Endothelial cell of umbilical vein (primary cell): ENCODE measurements around the gene PTPRO. TPM values are rescaled to one million over a fixed set of nuclear protein-coding genes. Genes with fewer than 3 reads are reported as not detected.
A peak's percentile ranks its signal among the peaks of the same experiment; 100 is the strongest.

Experiments used
- BruUV-seq: library from RNA; stranded (reverse); fragments of 400-500 nt; replicated peaks from 2 replicates; lab custom pipeline; 2021; lab: Mats Ljungman, UMichigan
- CTCF ChIA-PET: fragments of 300-600, 350-600 bp; sonication (Branson Sonifier 250); formaldehyde crosslinking; loops from one replicate; lab custom pipeline; 2021; ENCODE audit warnings: antibody characterized with exemption, inconsistent platforms; lab: Charles Lee
- POLR2A ChIA-PET: fragments of 300-600, 350-600 bp; sonication (Branson Sonifier 250); formaldehyde crosslinking; loops from one replicate; lab custom pipeline; 2021; ENCODE audit warnings: antibody characterized with exemption, inconsistent platforms; lab: Charles Lee
- DNase-seq: peaks from one replicate; pipeline ENCODE4 v3.0.0-alpha.2; 2011; ENCODE audit warnings: low read depth, low spot score
- FAIRE-seq: peaks from 2 replicates; lab custom pipeline; 2011; peaks lifted over from hg19 to GRCh38; lab: Jason Lieb, UNC
- H2AFZ ChIP-seq: 2 replicates; pipeline ENCODE4 v1.6.0; 2012; ENCODE audit warnings: low read depth, low read length, control low read depth, inconsistent platforms
- H3K27ac ChIP-seq: 2 replicates; pipeline ENCODE4 v1.5.1; 2011; ENCODE audit warnings: low read depth, mild to moderate bottlenecking, control low read depth, low read length, moderate library complexity; ENCODE audit not compliant: insufficient read depth
- H3K27me3 ChIP-seq, 2 experiments: 2 replicates each; pipeline versions ENCODE4 v1.6.0 to v1.6.1; 2011; ENCODE audit warnings: low read length in 2 of 2, mixed read lengths in 1 of 2; ENCODE audit not compliant: control insufficient read depth in 2 of 2, insufficient read depth in 2 of 2
- H3K36me3 ChIP-seq, 2 experiments: 2 replicates in 1 of 2; 3 replicates in 1 of 2; pipeline ENCODE4 v1.5.1; 2011; ENCODE audit warnings: low read length in 2 of 2, mild to moderate bottlenecking in 1 of 2, moderate library complexity in 1 of 2; ENCODE audit not compliant: control insufficient read depth in 2 of 2, insufficient read depth in 2 of 2; ENCODE audit errors: extremely low read depth in 1 of 2
- H3K4me1 ChIP-seq: 3 replicates; pipeline ENCODE4 v1.5.1; 2011; ENCODE audit warnings: mild to moderate bottlenecking, low read length; ENCODE audit not compliant: control insufficient read depth, insufficient read depth; ENCODE audit errors: extremely low read depth
- H3K4me2 ChIP-seq: 2 replicates; pipeline ENCODE4 v1.6.1; 2011; ENCODE audit warnings: low read length, control low read depth, mixed read lengths; ENCODE audit not compliant: insufficient read depth
- H3K4me3 ChIP-seq, 3 experiments: fragments of 200-600 bp in 1 of 3; sonication (generic), shearing (Covaris generic) in 1 of 3; replicated peaks in 1 of 3; 2 replicates each; pipeline ENCODE4 v1.5.1; 2011 to 2016; ENCODE audit warnings: control low read depth in 3 of 3, low read length in 3 of 3, mild to moderate bottlenecking in 2 of 3, inconsistent platforms in 1 of 3, low read depth in 1 of 3, moderate library complexity in 1 of 3; ENCODE audit not compliant: insufficient read depth in 1 of 3
- H3K79me2 ChIP-seq: 2 replicates; pipeline ENCODE4 v1.6.0; 2012; ENCODE audit warnings: low read length, inconsistent platforms; ENCODE audit not compliant: control insufficient read depth, insufficient read depth
- H3K9ac ChIP-seq: replicated peaks from 2 replicates; pipeline ENCODE3; 2011; ENCODE audit warnings: low read length, control low read depth; ENCODE audit not compliant: insufficient read depth; ENCODE audit errors: extremely low read depth
- H3K9me1 ChIP-seq: replicated peaks from 3 replicates; pipeline ENCODE4 v1.6.0; 2011; ENCODE audit warnings: mild to moderate bottlenecking, low read length; ENCODE audit not compliant: control insufficient read depth, insufficient read depth; ENCODE audit errors: extremely low read depth
- H3K9me3 ChIP-seq: replicated peaks from 2 replicates; pipeline ENCODE4 v1.5.1; 2012; ENCODE audit warnings: low read length, inconsistent platforms; ENCODE audit not compliant: control insufficient read depth, insufficient read depth
- H4K20me1 ChIP-seq: replicated peaks from 2 replicates; pipeline ENCODE3; 2011; ENCODE audit warnings: mild to moderate bottlenecking, low read length; ENCODE audit not compliant: control insufficient read depth, insufficient read depth; ENCODE audit errors: extremely low read depth
- CTCF ChIP-seq, 2 donors: IDR thresholded peaks; 1 replicate in 1 of 2; 2 replicates in 1 of 2; pipeline ENCODE4 v1.5.1; 2011; ENCODE audit warnings: low read length in 2 of 2, mild to moderate bottlenecking in 2 of 2, moderate library complexity in 2 of 2, control low read depth in 1 of 2, inconsistent platforms in 1 of 2, low read depth in 1 of 2; ENCODE audit not compliant: insufficient read depth in 1 of 2; ENCODE audit errors: extremely low read depth in 1 of 2
- EZH2 ChIP-seq: IDR thresholded peaks from 2 replicates; pipeline ENCODE4 v1.6.1; 2012; ENCODE audit warnings: borderline replicate concordance, low read depth, mild to moderate bottlenecking, moderate library complexity, low read length, inconsistent platforms; ENCODE audit not compliant: severe bottlenecking
- FOS ChIP-seq: IDR thresholded peaks from 2 replicates; pipeline ENCODE4 v1.6.1; 2011; ENCODE audit warnings: mild to moderate bottlenecking, low read length, moderate library complexity, borderline replicate concordance; ENCODE audit not compliant: insufficient read depth
- GATA2 ChIP-seq: IDR thresholded peaks from 2 replicates; pipeline ENCODE4 v1.7.0; 2011; ENCODE audit warnings: low read depth, mild to moderate bottlenecking, moderate library complexity, mixed read lengths, low read length; ENCODE audit not compliant: insufficient read length, insufficient read depth
- JUN ChIP-seq: IDR thresholded peaks from 2 replicates; pipeline ENCODE4 v1.6.1; 2011; ENCODE audit warnings: borderline replicate concordance, low read depth; ENCODE audit not compliant: insufficient read length, insufficient read depth
- MAX ChIP-seq: IDR thresholded peaks from 2 replicates; pipeline ENCODE4 v1.6.1; 2011; ENCODE audit not compliant: insufficient read depth, insufficient read length
- MYC ChIP-seq: IDR thresholded peaks from one replicate; pipeline ENCODE4 v1.6.1; 2011; ENCODE audit warnings: mild to moderate bottlenecking, low read depth, low read length
- POLR2A ChIP-seq: IDR thresholded peaks from 2 replicates; pipeline ENCODE4 v1.6.1; 2012; ENCODE audit warnings: low read depth, mild to moderate bottlenecking, control low read depth, low read length
- POLR2AphosphoS5 ChIP-seq: IDR thresholded peaks from 2 replicates; pipeline ENCODE4 v1.6.1; 2012; ENCODE audit warnings: low read depth, mild to moderate bottlenecking, control low read depth, low read length, moderate library complexity; ENCODE audit not compliant: insufficient read depth
- dilution Hi-C: fragments of 300-500 bp; cut with MboI; formaldehyde crosslinking; loops from one replicate; pipeline ENCODE4 v1.15.0; 2019; ENCODE audit warnings: low sequenced_read_pairs; ENCODE audit not compliant: extremely low pct_ligation_motif_present
- intact Hi-C: fragments of 100-400 bp; cut with micrococcal nuclease; formaldehyde crosslinking; loops from one replicate; pipeline ENCODE4 v1.10.0; 2022
- polyA plus RNA-seq, 4 experiments: library from polyadenylated mRNA; depleted of rRNA in 3 of 4; stranded (reverse) in 3 of 4; unstranded in 1 of 4; fragments of >200 nt; gene quantifications; 2 replicates each; pipeline versions ENCODE4 v1.2.1 to v1.2.3, GENCODE V29; 2011 to 2012; ENCODE audit warnings: missing spikeins in 1 of 4
- total RNA-seq: library from RNA; stranded (reverse); gene quantifications from 2 replicates; pipeline ENCODE4 v1.2.3, GENCODE V29; 2021

Gene PTPRO
- total and polyA plus RNA-seq, 2 donors (not counting 3 experiments of a cell fraction or from before 2014, with no cell fraction given), result not detected

GRCh38 chr12:15336768-15337553, 14.7 kb downstream of the PTPRO start:
- H3K9ac ChIP-seq, result no peak overlapping the region

GRCh38 chr12:15341371-15341770, 19.1 kb downstream of the PTPRO start:
- H3K9me1 ChIP-seq, result no peaks in the 10 kb centered on the region
- no peak overlapping the region for H2AFZ ChIP-seq
- ChIA-PET POLR2A (no interaction called here), CTCF (interaction anchor here (0.6 to 1.3 kb wide), 3 partner anchors 14 to 231 kb away, joined by 3 read pairs; no protein-coding TSS in a partner anchor)
- H4K20me1 ChIP-seq, result no peaks in the 10 kb centered on the region
- no peak overlapping the region for H3K4me2 ChIP-seq
- dilution Hi-C loops, result no loop called here
- no peaks in the 10 kb centered on the region for H3K36me3 ChIP-seq
- H3K4me3 ChIP-seq, result no peak overlapping the region
- no peak for TF ChIP-seq CTCF (IDR thresholded peaks at IDR 0.05; ENCODE audit: extremely low read depth in 1 of 2, insufficient read depth in 1 of 2, low read depth in 1 of 2, low read length in 2 of 2)
- TF ChIP-seq EZH2, result no peak
- TF ChIP-seq POLR2A, result no peak
- TF ChIP-seq JUN, result no peak
- no peak for TF ChIP-seq GATA2
- TF ChIP-seq MAX, result no peak
- TF ChIP-seq FOS, result no peak
- no peak for TF ChIP-seq MYC
- TF ChIP-seq POLR2AphosphoS5, result no peak
- no peak for FAIRE-seq
- no peaks in the 10 kb centered on the region for H3K9me3 ChIP-seq
- no peaks in the 10 kb centered on the region for H3K79me2 ChIP-seq
- intact Hi-C loops, result no loop called here
- H3K4me1 ChIP-seq, result peaks cover 11% of the 10 kb centered on the region
- H3K9ac ChIP-seq, result no peak overlapping the region
- BruUV-seq, result no TSS peak
- H3K27me3 ChIP-seq, result peaks cover 0 to 5% of the 10 kb centered on the region in 2 experiments
- H3K27ac ChIP-seq, result no peak overlapping the region
- DNase-seq, result no peak

More at GRCh38 chr12:15336768-15337553, 14.7 kb downstream of the PTPRO start:
- H3K4me2 ChIP-seq, result peak overlapping the region; percentile 59
- intact Hi-C loops (no loop called here), dilution Hi-C loops (no loop called here)
- TF ChIP-seq JUN, result peak; percentile 63
- no peak for TF ChIP-seq EZH2
- peak; percentile 88 for TF ChIP-seq FOS
- ChIA-PET POLR2A (no interaction called here), CTCF (no interaction called here)
- FAIRE-seq, result no peak
- peak overlapping the region; percentile 28 for H3K27ac ChIP-seq
- BruUV-seq, result no TSS peak
- no peaks in the 10 kb centered on the region for H3K79me2 ChIP-seq
- peak; percentile 46 for DNase-seq
- H3K27me3 ChIP-seq, result peaks cover 0 to 2% of the 10 kb centered on the region in 2 experiments
- H3K9me3 ChIP-seq, result no peaks in the 10 kb centered on the region
- H3K4me1 ChIP-seq, result peaks cover 11% of the 10 kb centered on the region
- H4K20me1 ChIP-seq, result no peaks in the 10 kb centered on the region
- no peaks in the 10 kb centered on the region for H3K9me1 ChIP-seq
- peak overlapping the region; percentile 22 for H2AFZ ChIP-seq
- H3K4me3 ChIP-seq, result no peak overlapping the region
- H3K36me3 ChIP-seq, result no peaks in the 10 kb centered on the region
